Activated CD4-positive, alpha-beta T cell treated with anti-CD3 and anti-CD28 coated beads for 48 hours (primary cell): ENCODE results near the gene SYTL3.
"Not testable (repeated sequence)": the region's sequence is repeated elsewhere in the genome, so short reads cannot be mapped to it uniquely, and the experiment has no call there.

ENCODE experiments used
- DNase-seq: peaks from one replicate; pipeline ENCODE4 v3.0.0-alpha.2; 2020

SYTL3 gene, protein sequence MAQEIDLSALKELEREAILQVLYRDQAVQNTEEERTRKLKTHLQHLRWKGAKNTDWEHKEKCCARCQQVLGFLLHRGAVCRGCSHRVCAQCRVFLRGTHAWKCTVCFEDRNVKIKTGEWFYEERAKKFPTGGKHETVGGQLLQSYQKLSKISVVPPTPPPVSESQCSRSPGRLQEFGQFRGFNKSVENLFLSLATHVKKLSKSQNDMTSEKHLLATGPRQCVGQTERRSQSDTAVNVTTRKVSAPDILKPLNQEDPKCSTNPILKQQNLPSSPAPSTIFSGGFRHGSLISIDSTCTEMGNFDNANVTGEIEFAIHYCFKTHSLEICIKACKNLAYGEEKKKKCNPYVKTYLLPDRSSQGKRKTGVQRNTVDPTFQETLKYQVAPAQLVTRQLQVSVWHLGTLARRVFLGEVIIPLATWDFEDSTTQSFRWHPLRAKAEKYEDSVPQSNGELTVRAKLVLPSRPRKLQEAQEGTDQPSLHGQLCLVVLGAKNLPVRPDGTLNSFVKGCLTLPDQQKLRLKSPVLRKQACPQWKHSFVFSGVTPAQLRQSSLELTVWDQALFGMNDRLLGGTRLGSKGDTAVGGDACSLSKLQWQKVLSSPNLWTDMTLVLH

DNA sequence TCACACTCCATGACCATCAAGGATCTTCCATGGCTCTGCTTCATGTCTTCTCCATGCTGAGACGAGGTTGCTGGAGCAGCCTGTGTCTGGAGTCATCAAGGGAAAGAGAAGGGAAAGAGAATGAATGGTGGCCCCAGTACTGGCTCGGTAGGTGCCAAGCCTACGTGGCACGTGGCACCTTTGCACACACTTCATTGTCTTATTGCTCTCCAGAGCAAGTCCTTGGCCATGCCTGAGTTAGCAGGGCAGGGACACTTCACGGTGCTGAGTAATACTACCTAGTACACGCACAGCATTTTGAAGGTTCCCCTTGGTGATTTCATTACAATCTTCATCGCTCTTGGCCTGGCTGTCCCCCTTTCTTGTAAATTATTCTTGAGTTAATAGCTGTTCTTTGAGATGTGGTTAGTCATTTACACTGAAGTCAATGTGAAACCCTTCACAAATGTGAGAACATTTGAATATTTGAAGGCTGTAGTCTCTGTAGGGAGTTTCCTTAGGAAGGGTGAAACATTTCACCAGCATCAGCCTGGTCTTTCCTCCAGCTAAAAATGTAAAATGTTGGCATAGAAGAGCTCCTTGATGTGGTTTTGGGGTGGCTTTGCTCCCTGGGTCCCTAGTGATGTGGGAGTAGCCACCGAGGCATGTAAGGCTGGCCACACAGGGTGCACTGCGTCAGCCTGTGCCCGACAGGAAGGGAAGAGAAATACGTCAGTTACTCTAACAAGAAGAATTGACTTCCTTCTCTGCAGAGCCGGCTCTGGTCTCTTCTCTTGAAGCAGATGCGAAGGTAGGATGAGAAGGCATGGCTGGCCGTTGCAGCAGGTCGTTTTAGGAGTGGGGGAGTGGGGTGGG is at the start of gene SYTL3:
TSS of gene SYTL3 (plus strand) at position 766 of the 855 bp plus-strand sequence. CDS start 13,215 bp downstream, outside the sequence.
- DNase-seq: peak; percentile 90

- no peak for DNase-seq
These were observed 46.4 kb upstream of the SYTL3 start for GRCh38 chr6:158603261-158604047.

DNA sequence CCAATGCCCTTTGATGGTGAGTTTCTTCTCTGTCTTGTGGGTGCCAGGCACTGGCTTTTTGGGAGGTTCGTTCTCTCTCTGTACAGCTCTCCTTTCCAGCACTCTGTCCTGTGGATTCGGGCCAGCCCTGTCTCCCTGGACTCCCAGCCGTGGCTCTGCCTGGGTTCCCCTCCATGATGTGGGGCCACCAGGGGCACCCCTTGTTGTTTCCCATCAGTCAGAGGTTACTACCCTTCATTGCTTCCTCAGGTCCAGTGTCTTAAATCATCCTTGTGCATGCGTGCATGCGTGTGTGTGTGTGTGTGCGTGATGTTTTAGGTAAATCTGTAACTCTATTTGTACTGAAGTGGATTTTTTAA is 45.8 kb upstream of the SYTL3 start:
- DNase-seq: no peak

- DNase-seq: peak; percentile 74
These were observed 44.5 kb upstream of the SYTL3 start for GRCh38 chr6:158605266-158605878.

GRCh38 chr6:158606011-158606410 is 43.8 kb upstream of the SYTL3 start:
- not testable (repeated sequence) for DNase-seq

DNA sequence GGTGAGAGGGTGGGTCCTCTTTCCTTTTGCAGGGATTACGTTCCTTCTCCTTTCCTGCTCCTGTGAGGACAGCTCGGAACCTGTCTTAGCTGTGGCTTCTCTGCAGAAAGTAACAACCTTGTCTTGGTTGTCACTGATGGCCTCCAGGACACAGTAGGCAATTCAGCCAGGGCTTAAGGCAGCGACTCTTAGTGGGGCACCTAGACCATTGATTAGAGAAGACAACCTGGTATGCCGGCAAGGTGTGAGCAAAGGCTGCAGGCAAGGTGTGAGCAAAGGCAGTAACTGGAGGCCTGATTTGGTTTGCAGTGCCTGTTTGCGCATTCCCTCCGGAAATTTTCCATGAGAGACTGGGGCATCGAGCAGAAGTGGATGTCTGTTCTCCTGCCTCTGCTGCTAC is 42.9 kb upstream of the SYTL3 start:
- DNase-seq: no peak

GRCh38 chr6:158607411-158608170 is 42.3 kb upstream of the SYTL3 start:
- DNase-seq: no peak

DNA sequence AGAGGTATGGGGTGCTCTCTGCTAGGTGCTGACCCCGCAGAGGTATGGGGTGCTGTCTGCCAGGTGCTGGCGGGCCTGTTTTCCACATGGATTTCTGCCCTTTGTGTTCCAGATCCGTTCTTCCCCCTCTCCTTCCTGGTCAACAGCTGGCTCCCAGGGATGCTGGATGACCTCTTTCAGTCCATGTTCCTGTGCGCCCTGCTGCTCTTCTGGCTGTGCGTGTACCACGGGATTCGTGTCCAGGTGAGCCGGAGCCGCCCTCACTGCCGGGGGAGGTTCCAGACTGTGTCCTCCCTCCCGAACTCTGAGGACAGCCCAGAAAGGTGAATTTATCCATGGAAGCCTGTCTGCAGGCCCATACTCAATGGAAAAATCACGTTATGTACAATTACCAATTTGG is 41.6 kb upstream of the SYTL3 start:
- no peak for DNase-seq

DNA sequence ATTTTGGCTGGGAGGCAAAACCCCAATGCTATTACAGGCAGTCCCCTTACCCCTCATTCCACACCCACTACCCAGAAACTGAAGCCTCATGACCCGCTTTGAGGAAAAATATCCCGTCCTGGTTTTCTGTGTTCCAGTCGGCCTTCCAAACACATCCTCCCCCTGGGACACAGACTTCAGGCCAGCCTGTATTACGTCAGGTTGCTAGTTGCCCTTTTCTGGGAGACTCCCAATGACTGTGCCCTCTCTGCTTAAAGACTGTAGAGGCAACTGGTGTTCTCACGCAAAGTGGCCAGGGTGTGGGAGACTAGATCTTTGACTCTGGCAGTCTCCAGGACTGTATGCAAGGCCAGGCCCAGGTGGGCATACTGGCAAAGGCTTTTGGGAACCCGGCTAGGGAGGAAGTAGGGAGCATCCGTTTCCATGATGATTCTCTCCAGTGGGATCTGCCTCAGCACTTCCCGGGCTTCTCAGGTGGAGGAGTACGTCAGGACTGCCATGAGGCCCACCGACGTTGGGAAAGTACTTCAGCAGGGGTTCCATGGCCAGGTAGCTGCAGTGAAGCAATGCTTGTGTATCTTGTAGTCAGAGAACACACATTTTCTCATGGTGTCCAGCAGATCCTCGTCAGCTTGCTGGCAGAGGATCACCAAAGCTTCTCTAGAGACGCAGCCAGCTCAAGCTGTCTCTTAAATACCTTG is 40.2 kb upstream of the SYTL3 start:
- DNase-seq: no peak

GRCh38 chr6:158610319-158610968 is 39.4 kb upstream of the SYTL3 start:
- DNase-seq: no peak

DNA sequence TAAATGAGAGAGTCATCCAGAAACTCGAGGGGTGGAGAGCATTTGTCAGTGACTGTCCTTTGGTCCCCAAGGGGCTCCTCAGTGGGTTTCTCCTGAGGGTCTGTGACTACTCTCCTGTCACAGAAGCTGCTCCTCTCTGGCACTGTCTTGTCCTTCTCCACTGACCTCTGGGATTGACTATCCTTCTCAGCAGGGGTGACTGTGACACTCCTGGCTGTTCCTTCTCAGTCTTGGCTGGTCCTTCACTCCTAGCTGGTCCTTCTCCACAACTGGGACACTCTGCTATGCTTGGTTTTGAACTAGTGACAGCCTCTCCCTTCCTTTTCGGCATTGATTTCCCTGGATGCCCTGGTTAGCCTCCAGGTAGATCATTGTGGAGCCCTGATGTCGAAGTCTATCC is 38.8 kb upstream of the SYTL3 start:
- no peak for DNase-seq

GRCh38 chr6:158611541-158612370 is 38.1 kb upstream of the SYTL3 start:
- no peak for DNase-seq

DNA sequence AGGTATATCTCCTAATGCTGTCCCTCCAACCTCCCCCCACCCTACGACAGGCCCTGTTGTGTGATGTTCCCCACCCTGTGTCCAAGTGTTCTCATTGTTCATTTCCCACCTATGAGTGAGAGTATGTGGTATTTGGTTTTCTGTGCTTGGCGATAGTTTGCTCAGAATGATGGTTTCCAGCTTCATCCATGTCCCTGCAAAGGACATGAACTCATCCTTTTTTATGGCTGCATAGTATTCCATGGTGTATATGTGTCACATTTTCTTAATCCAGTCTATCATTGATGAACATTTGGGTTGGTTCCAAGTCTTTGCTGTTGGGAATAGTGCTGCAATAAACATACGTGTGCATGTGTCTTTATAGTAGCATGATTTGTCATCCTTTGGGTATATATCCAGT is 35.2 kb upstream of the SYTL3 start:
- not testable (repeated sequence) for DNase-seq

DNA sequence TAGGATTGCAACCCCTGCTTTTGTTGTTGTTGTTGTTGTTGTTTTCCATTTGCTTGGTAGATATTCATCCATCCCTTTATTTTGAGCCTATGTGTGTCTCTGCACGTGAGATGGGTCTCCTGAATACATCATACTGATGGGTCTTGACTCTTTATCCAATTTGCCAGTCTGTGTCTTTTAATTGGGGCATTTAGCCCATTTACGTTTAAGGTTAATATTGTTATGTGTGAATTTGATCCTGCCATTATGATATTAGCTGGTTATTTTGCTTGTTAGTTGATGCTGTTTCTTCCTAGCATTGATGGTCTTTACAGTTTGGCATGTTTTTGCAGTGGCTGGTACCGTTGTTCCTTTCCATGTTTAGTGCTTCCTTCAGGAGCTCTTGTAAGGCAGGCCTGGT is 31.6 kb upstream of the SYTL3 start:
- not testable (repeated sequence) for DNase-seq

DNA sequence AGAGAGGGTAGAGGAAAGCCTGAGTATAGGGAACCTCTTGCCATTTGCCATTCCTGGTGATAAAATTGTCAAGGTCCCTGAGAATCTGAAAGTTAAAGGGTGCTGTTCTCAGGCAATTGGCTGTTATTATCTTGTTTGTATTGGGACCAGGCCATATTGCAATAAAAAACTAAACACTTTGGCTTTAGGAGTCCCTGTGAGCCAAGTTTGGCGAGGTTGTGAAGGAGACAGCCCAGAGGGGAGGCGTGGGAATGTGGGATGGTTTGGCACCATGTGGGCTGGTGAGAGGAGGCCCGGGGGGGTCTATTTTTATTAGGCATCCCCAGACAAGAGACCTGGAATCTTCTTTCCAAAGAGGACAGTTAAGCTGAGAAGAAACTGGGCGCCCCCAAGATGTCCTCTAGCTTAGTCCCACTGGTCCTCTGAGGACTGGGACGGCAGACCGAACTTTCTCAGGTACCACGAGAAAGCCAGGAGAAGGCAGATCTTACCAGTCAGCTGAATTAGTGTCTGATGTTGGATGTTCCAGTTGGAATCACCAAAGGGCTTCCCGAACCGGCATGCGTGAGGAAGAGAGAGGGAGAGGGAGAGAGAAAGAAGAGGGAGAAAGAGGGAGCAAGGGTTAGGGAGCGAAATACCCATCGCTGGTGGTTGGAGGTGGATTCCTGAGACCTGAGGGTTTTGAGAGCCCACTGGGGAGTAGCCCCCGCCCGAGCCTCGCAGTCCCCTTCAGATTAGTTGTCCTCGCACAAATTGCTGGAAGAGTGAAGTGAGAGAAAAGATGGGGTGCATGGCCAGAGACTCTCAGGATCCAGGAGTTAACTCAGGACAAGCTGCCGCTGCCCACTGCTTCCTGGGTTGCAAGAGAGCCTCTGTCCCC is 29.7 kb upstream of the SYTL3 start:
- no peak for DNase-seq

GRCh38 chr6:158620963-158621693 is 28.7 kb upstream of the SYTL3 start:
- no peak for DNase-seq

DNA sequence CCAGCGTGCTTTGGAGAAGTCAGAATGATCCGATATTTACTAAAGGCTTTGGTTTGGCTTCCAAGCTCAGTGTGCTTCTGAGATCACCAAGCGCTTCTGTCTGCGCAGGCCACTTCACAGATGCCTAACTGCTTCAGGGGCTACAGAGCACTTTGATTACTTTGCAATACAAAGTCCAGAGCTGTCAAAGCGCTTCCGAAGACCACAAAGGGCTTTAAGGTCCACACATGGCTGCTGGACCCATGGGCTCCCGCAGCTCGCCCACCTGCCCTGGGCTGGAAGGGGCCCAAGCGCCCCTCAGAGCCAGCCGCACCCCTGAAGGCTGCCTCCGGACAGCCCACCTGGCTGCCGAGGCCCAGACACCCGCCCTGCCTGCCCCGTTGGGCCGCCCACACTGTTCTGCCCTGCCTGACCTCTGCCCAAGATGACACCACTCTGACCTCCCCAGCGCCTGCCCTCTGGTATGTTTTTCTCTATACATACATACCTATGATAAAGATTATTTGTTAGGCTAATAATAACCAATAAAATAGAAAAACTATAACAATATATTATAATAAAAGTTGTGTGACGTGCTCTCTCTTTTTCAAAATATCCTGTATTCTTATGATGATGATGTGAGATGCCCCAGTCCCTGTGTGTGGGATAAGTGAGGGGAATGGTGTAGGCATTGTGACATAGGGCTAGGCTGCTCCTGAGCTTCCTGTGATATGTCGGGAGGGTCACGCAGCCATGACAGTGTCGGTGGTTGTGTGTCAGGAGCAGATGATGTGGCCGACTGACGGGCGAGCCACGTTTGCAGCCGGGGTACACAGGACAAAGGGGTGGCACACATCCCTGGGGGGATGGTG is 27.9 kb upstream of the SYTL3 start:
- DNase-seq: no peak
